GM23338 (cell line): Measurements from ENCODE around the gene SFRP2. TPM values are rescaled to one million over a fixed set of nuclear protein-coding genes. Genes with fewer than 3 reads are reported as not detected.

Source experiments
- ATAC-seq: fragments of 200-7000 bp; cut with Tn5 transposase; 3 replicates; pipeline ENCODE4 v1.9.1; 2020
- DNase-seq: peaks from one replicate; pipeline ENCODE4 v3.0.0-alpha.2; 2015; ENCODE audit warnings: low spot score
- H2AFZ ChIP-seq: fragments of 200-600 bp; sonication (generic); 2 replicates; pipeline ENCODE4 v1.8.0; 2016; ENCODE audit warnings: antibody characterized with exemption, mild to moderate bottlenecking, moderate library complexity
- H3F3A ChIP-seq: fragments of 200-600 bp; sonication (generic); replicated peaks from 2 replicates; pipeline ENCODE4 v1.8.0; 2017; ENCODE audit warnings: antibody characterized with exemption, mixed run types, low read depth
- H3K27ac ChIP-seq: fragments of 200-600 bp; sonication (generic); 2 replicates; pipeline ENCODE4 v1.6.1; 2016; ENCODE audit warnings: low read depth
- H3K27me3 ChIP-seq: fragments of 200-600 bp; sonication (generic); 2 replicates; pipeline ENCODE4 v1.8.0; 2016; ENCODE audit warnings: mild to moderate bottlenecking, mixed run types, moderate library complexity; ENCODE audit not compliant: insufficient read depth
- H3K36me3 ChIP-seq: fragments of 200-600 bp; sonication (generic); 2 replicates; pipeline ENCODE4 v1.8.0; 2016; ENCODE audit warnings: mild to moderate bottlenecking; ENCODE audit not compliant: insufficient read depth
- H3K4me1 ChIP-seq: fragments of 200-600 bp; sonication (generic); 2 replicates; pipeline ENCODE4 v1.8.0; 2016; ENCODE audit warnings: mild to moderate bottlenecking, moderate library complexity; ENCODE audit not compliant: insufficient read depth
- H3K4me2 ChIP-seq: fragments of 200-600 bp; sonication (generic); 2 replicates; pipeline ENCODE4 v1.7.1; 2017; ENCODE audit warnings: mixed run types
- H3K4me3 ChIP-seq: fragments of 200-600 bp; sonication (generic); 2 replicates; pipeline ENCODE4 v1.6.1; 2016; ENCODE audit warnings: mixed run types
- H3K79me2 ChIP-seq: fragments of 200-600 bp; sonication (generic); replicated peaks from 2 replicates; pipeline ENCODE4 v1.8.0; 2017; ENCODE audit warnings: mild to moderate bottlenecking; ENCODE audit not compliant: insufficient read depth
- H3K9me2 ChIP-seq: fragments of 200-600 bp; sonication (generic); 2 replicates; pipeline ENCODE4 v1.8.0; 2017; ENCODE audit not compliant: insufficient read depth
- H4K20me1 ChIP-seq: fragments of 200-600 bp; sonication (generic); replicated peaks from 2 replicates; pipeline ENCODE4 v1.8.0; 2017; ENCODE audit warnings: mild to moderate bottlenecking; ENCODE audit not compliant: insufficient read depth
- H3K27ac Mint-ChIP-seq: 2 replicates; pipeline ENCODE4 v1.8.0; 2020; ENCODE audit warnings: inconsistent platforms, mild to moderate bottlenecking, moderate library complexity, mixed read lengths
- H3K27me3 Mint-ChIP-seq: 3 replicates; pipeline ENCODE4 v1.8.0; 2022; ENCODE audit warnings: low read depth, mild to moderate bottlenecking, moderate library complexity, mixed read lengths, inconsistent platforms; ENCODE audit not compliant: insufficient read depth, poor library complexity
- H3K36me3 Mint-ChIP-seq: 3 replicates; pipeline ENCODE4 v1.8.0; 2021; ENCODE audit warnings: low read depth, mild to moderate bottlenecking, inconsistent platforms, moderate library complexity, mixed read lengths
- H3K4me1 Mint-ChIP-seq: 3 replicates; pipeline ENCODE4 v1.8.0; 2020; ENCODE audit warnings: mild to moderate bottlenecking, inconsistent platforms, mixed read lengths
- H3K4me3 Mint-ChIP-seq: 3 replicates; pipeline ENCODE4 v1.8.0; 2021; ENCODE audit warnings: moderate library complexity, mild to moderate bottlenecking, inconsistent platforms, mixed read lengths
- H3K9me3 Mint-ChIP-seq: 3 replicates; pipeline ENCODE4 v1.8.0; 2020; ENCODE audit warnings: moderate library complexity, mild to moderate bottlenecking, inconsistent platforms, mixed read lengths
- CREB1 ChIP-seq: fragments of 250-450 bp; sonication (Bioruptor Pico); IDR thresholded peaks from 2 replicates; pipeline ENCODE4 v1.5.0; 2020; ENCODE audit warnings: low read depth, mild to moderate bottlenecking, moderate library complexity
- EZH2 ChIP-seq: fragments of 200-600 bp; sonication (generic); IDR thresholded peaks from one replicate; pipeline ENCODE4 v1.8.0; 2017; ENCODE audit warnings: antibody characterized with exemption, mild to moderate bottlenecking, low read depth; ENCODE audit not compliant: unreplicated experiment
- EZH2phosphoT487 ChIP-seq: fragments of 200-600 bp; sonication (generic); IDR thresholded peaks from one replicate; pipeline ENCODE4 v1.8.1; 2018; ENCODE audit warnings: antibody characterized with exemption; ENCODE audit not compliant: unreplicated experiment
- JUNB ChIP-seq: IDR thresholded peaks from one replicate; pipeline ENCODE4 v1.6.1; 2016; ENCODE audit warnings: antibody characterized with exemption; ENCODE audit not compliant: unreplicated experiment
- NANOG ChIP-seq: IDR thresholded peaks from 2 replicates; pipeline ENCODE4 v1.6.1; 2016; ENCODE audit warnings: antibody characterized with exemption, borderline replicate concordance
- POLR2AphosphoS5 ChIP-seq: IDR thresholded peaks from 2 replicates; pipeline ENCODE4 v1.6.1; 2016; ENCODE audit warnings: antibody characterized with exemption, low read depth
- STAT1 ChIP-seq: IDR thresholded peaks from one replicate; pipeline ENCODE4 v1.6.1; 2016; ENCODE audit warnings: antibody characterized with exemption; ENCODE audit not compliant: unreplicated experiment
- ZNF114 ChIP-seq: fragments of 250-450 bp; sonication (Bioruptor Pico); IDR thresholded peaks from 2 replicates; pipeline ENCODE4 v1.5.0; 2020; ENCODE audit warnings: mild to moderate bottlenecking, moderate library complexity
- ZNF331 ChIP-seq: fragments of 250-450 bp; sonication (Bioruptor Pico); IDR thresholded peaks from 2 replicates; pipeline ENCODE4 v1.5.0; 2020; ENCODE audit warnings: low read depth, mild to moderate bottlenecking, moderate library complexity
- polyA plus RNA-seq: library from polyadenylated mRNA; unstranded; fragments of >200 nt; fragmentation: Nextera tagmentation; extraction: Ambion mirVana; gene quantifications from 2 replicates; pipeline ENCODE4 v1.2.1, GENCODE V29; 2016
- total RNA-seq: library from RNA; depleted of rRNA; stranded (reverse); fragments of >200 nt; shearing (Covaris generic); gene quantifications from 2 replicates; pipeline ENCODE4 v1.2.3, GENCODE V29; 2014
- TF ChIP-seq, protein P1 (sequence below): IDR thresholded peaks from one replicate; pipeline ENCODE4 v1.6.1; 2018; ENCODE audit warnings: antibody characterized with exemption; ENCODE audit not compliant: unreplicated experiment
- TF ChIP-seq, protein P2 (sequence below), 2 experiments: fragments of 200-600 bp in 1 of 2; sonication (generic) in 1 of 2; conservative IDR thresholded peaks; 2 replicates each; pipeline versions ENCODE4 v1.5.1 to v1.6.1; 2016 to 2017; ENCODE audit warnings: antibody characterized with exemption in 2 of 2, low read depth in 2 of 2, mild to moderate bottlenecking in 2 of 2, moderate library complexity in 1 of 2
- TF ChIP-seq, protein P3 (sequence below): fragments of 250-450 bp; sonication (Bioruptor Pico); IDR thresholded peaks from 2 replicates; pipeline ENCODE4 v1.5.0; 2020; ENCODE audit warnings: mild to moderate bottlenecking, moderate library complexity
- TF ChIP-seq, protein P4 (sequence below): IDR thresholded peaks from 2 replicates; pipeline ENCODE4 v1.6.1; 2016; ENCODE audit warnings: antibody characterized with exemption

SFRP2 gene
- total and polyA plus RNA-seq, 2 experiments from 2014 or later, result 219 to 286 TPM

DNA sequence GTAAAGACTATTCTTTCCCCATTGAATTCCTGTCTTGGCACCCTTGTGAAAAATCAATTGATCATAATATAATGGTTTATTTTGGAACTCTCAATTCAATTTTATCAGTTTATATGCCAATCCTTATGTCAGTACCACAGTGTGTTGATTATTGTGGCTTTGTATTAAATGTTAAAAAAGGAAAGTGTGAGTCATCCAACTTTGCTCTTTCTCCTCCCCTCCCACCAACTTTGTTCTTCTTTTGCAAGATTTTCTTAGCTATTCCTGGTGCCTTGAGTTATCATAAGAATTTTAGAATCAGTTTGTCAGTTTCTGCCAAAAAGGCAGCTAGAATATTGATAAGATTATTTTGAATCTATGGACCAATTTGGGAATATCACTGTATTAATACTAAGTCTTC, 17.8 kb downstream of the SFRP2 start:
- Histone ChIP-seq H3F3A (no peaks in the 10 kb centered on the region), H2AFZ (no peak overlapping the region), H3K9me2 (0 out of 2 replicates have a peak, but pooled peaks cover 4% of the 10 kb centered on the region), H3K79me2 (no peaks in the 10 kb centered on the region), H3K4me2 (no peak overlapping the region), H3K27me3 (no peaks in the 10 kb centered on the region), H3K27ac (no peak overlapping the region), H3K36me3 (no peaks in the 10 kb centered on the region), H4K20me1 (no peaks in the 10 kb centered on the region), H3K4me1 (no peaks in the 10 kb centered on the region), H3K4me3 (no peak overlapping the region)
- TF ChIP-seq, protein P1, sequence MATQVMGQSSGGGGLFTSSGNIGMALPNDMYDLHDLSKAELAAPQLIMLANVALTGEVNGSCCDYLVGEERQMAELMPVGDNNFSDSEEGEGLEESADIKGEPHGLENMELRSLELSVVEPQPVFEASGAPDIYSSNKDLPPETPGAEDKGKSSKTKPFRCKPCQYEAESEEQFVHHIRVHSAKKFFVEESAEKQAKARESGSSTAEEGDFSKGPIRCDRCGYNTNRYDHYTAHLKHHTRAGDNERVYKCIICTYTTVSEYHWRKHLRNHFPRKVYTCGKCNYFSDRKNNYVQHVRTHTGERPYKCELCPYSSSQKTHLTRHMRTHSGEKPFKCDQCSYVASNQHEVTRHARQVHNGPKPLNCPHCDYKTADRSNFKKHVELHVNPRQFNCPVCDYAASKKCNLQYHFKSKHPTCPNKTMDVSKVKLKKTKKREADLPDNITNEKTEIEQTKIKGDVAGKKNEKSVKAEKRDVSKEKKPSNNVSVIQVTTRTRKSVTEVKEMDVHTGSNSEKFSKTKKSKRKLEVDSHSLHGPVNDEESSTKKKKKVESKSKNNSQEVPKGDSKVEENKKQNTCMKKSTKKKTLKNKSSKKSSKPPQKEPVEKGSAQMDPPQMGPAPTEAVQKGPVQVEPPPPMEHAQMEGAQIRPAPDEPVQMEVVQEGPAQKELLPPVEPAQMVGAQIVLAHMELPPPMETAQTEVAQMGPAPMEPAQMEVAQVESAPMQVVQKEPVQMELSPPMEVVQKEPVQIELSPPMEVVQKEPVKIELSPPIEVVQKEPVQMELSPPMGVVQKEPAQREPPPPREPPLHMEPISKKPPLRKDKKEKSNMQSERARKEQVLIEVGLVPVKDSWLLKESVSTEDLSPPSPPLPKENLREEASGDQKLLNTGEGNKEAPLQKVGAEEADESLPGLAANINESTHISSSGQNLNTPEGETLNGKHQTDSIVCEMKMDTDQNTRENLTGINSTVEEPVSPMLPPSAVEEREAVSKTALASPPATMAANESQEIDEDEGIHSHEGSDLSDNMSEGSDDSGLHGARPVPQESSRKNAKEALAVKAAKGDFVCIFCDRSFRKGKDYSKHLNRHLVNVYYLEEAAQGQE, result no peak
- no peak for TF ChIP-seq CREB1
- no peak for TF ChIP-seq ZNF114 (CRISPR knock-in tag)
- TF ChIP-seq, protein P2, sequence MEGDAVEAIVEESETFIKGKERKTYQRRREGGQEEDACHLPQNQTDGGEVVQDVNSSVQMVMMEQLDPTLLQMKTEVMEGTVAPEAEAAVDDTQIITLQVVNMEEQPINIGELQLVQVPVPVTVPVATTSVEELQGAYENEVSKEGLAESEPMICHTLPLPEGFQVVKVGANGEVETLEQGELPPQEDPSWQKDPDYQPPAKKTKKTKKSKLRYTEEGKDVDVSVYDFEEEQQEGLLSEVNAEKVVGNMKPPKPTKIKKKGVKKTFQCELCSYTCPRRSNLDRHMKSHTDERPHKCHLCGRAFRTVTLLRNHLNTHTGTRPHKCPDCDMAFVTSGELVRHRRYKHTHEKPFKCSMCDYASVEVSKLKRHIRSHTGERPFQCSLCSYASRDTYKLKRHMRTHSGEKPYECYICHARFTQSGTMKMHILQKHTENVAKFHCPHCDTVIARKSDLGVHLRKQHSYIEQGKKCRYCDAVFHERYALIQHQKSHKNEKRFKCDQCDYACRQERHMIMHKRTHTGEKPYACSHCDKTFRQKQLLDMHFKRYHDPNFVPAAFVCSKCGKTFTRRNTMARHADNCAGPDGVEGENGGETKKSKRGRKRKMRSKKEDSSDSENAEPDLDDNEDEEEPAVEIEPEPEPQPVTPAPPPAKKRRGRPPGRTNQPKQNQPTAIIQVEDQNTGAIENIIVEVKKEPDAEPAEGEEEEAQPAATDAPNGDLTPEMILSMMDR (conservative IDR thresholded peaks at IDR 0.05; ENCODE audit: low read depth in 2 of 2), result no peak
- no peak for TF ChIP-seq POLR2AphosphoS5
- no peak for TF ChIP-seq EZH2
- TF ChIP-seq JUNB, result no peak
- TF ChIP-seq, protein P3, sequence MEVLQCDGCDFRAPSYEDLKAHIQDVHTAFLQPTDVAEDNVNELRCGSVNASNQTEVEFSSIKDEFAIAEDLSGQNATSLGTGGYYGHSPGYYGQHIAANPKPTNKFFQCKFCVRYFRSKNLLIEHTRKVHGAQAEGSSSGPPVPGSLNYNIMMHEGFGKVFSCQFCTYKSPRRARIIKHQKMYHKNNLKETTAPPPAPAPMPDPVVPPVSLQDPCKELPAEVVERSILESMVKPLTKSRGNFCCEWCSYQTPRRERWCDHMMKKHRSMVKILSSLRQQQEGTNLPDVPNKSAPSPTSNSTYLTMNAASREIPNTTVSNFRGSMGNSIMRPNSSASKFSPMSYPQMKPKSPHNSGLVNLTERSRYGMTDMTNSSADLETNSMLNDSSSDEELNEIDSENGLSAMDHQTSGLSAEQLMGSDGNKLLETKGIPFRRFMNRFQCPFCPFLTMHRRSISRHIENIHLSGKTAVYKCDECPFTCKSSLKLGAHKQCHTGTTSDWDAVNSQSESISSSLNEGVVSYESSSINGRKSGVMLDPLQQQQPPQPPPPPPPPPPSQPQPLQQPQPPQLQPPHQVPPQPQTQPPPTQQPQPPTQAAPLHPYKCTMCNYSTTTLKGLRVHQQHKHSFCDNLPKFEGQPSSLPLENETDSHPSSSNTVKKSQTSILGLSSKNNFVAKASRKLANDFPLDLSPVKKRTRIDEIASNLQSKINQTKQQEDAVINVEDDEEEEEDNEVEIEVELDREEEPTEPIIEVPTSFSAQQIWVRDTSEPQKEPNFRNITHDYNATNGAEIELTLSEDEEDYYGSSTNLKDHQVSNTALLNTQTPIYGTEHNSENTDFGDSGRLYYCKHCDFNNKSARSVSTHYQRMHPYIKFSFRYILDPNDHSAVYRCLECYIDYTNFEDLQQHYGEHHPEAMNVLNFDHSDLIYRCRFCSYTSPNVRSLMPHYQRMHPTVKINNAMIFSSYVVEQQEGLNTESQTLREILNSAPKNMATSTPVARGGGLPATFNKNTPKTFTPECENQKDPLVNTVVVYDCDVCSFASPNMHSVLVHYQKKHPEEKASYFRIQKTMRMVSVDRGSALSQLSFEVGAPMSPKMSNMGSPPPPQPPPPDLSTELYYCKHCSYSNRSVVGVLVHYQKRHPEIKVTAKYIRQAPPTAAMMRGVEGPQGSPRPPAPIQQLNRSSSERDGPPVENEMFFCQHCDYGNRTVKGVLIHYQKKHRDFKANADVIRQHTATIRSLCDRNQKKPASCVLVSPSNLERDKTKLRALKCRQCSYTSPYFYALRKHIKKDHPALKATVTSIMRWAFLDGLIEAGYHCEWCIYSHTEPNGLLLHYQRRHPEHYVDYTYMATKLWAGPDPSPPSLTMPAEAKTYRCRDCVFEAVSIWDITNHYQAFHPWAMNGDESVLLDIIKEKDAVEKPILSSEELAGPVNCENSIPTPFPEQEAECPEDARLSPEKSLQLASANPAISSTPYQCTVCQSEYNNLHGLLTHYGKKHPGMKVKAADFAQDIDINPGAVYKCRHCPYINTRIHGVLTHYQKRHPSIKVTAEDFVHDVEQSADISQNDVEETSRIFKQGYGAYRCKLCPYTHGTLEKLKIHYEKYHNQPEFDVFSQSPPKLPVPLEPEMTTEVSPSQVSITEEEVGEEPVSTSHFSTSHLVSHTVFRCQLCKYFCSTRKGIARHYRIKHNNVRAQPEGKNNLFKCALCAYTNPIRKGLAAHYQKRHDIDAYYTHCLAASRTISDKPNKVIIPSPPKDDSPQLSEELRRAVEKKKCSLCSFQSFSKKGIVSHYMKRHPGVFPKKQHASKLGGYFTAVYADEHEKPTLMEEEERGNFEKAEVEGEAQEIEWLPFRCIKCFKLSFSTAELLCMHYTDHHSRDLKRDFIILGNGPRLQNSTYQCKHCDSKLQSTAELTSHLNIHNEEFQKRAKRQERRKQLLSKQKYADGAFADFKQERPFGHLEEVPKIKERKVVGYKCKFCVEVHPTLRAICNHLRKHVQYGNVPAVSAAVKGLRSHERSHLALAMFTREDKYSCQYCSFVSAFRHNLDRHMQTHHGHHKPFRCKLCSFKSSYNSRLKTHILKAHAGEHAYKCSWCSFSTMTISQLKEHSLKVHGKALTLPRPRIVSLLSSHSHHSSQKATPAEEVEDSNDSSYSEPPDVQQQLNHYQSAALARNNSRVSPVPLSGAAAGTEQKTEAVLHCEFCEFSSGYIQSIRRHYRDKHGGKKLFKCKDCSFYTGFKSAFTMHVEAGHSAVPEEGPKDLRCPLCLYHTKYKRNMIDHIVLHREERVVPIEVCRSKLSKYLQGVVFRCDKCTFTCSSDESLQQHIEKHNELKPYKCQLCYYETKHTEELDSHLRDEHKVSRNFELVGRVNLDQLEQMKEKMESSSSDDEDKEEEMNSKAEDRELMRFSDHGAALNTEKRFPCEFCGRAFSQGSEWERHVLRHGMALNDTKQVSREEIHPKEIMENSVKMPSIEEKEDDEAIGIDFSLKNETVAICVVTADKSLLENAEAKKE (CRISPR knock-in tag), result no peak
- TF ChIP-seq ZNF331 (CRISPR knock-in tag), result no peak
- no peak for TF ChIP-seq STAT1
- no peak for TF ChIP-seq EZH2phosphoT487
- TF ChIP-seq NANOG, result no peak
- TF ChIP-seq, protein P4, sequence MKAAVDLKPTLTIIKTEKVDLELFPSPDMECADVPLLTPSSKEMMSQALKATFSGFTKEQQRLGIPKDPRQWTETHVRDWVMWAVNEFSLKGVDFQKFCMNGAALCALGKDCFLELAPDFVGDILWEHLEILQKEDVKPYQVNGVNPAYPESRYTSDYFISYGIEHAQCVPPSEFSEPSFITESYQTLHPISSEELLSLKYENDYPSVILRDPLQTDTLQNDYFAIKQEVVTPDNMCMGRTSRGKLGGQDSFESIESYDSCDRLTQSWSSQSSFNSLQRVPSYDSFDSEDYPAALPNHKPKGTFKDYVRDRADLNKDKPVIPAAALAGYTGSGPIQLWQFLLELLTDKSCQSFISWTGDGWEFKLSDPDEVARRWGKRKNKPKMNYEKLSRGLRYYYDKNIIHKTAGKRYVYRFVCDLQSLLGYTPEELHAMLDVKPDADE, result no peak
- Mint-ChIP-seq H3K27me3 (no peaks in the 10 kb centered on the region), H3K36me3 (peaks cover 9% of the 10 kb centered on the region; the same call in 2 of the 3 replicates), H3K4me1 (peaks cover 11% of the 10 kb centered on the region), H3K27ac (no peak overlapping the region), H3K4me3 (no peak overlapping the region), H3K9me3 (peaks cover 15% of the 10 kb centered on the region; the same call in 2 of the 3 replicates)
- ATAC-seq (no peak), DNase-seq (no peak)
